HL-60 (cell line): ENCODE measurements around the gene SLC7A9.
"Not testable (repeated sequence)": the region's sequence is repeated elsewhere in the genome, so short reads cannot be mapped to it uniquely, and the experiment has no call there.

ENCODE experiments used
- CTCF ChIP-seq: IDR thresholded peaks from one replicate; pipeline ENCODE4 v1.5.1; 2011; ENCODE audit warnings: low read length, control low read depth, inconsistent platforms; ENCODE audit not compliant: insufficient read depth
- GABPA ChIP-seq: IDR thresholded peaks from 2 replicates; pipeline ENCODE4 v1.6.1; 2012; ENCODE audit warnings: low read depth
- POLR2AphosphoS5 ChIP-seq: IDR thresholded peaks from 2 replicates; pipeline ENCODE4 v1.6.1; 2012; ENCODE audit warnings: low read depth
- REST ChIP-seq: IDR thresholded peaks from 2 replicates; pipeline ENCODE4 v1.6.1; 2012; ENCODE audit warnings: low read depth; ENCODE audit not compliant: insufficient replicate concordance

- TF ChIP-seq POLR2AphosphoS5, CTCF, REST, GABPA: not testable (repeated sequence)
Measured at GRCh38 chr19:32787895-32788294, 81.7 kb downstream of the SLC7A9 start.
